HEK293 (cell line): Measurements from ENCODE around the gene POLR1H.
A peak's percentile ranks its signal among the peaks of the same experiment; 100 is the strongest.

Source experiments
- FEZF1 ChIP-seq: fragments of 450-650 bp; formaldehyde crosslinking; IDR thresholded peaks from 2 replicates; pipeline ENCODE4 v1.5.1; 2016; ENCODE audit warnings: missing biosample characterization, missing genetic modification characterization
- GLIS2 ChIP-seq: fragments of 450-650 bp; formaldehyde crosslinking; IDR thresholded peaks from 2 replicates; pipeline ENCODE4 v1.5.1; 2016; ENCODE audit warnings: missing biosample characterization, missing genetic modification characterization
- HOXD13 ChIP-seq: sonication (generic); formaldehyde crosslinking; IDR thresholded peaks from 2 replicates; pipeline ENCODE4 v1.8.0; 2022; ENCODE audit warnings: missing genetic modification reagents, borderline replicate concordance
- KLF1 ChIP-seq: fragments of 450-650 bp; formaldehyde crosslinking; IDR thresholded peaks from 2 replicates; pipeline ENCODE4 v1.5.1; 2016; ENCODE audit warnings: missing biosample characterization, missing genetic modification characterization
- SALL2 ChIP-seq: fragments of 450-650 bp; formaldehyde crosslinking; IDR thresholded peaks from 2 replicates; pipeline ENCODE4 v1.5.0; 2017; ENCODE audit warnings: missing biosample characterization, mild to moderate bottlenecking, missing genetic modification characterization, borderline replicate concordance
- SP7 ChIP-seq: fragments of 450-650 bp; formaldehyde crosslinking; IDR thresholded peaks from 2 replicates; pipeline ENCODE4 v1.5.1; 2016; ENCODE audit warnings: missing biosample characterization, missing genetic modification characterization
- WT1 ChIP-seq: fragments of 450-650 bp; formaldehyde crosslinking; IDR thresholded peaks from 2 replicates; pipeline ENCODE4 v1.5.1; 2016; ENCODE audit warnings: missing biosample characterization, missing genetic modification characterization
- ZIC2 ChIP-seq: fragments of 450-650 bp; formaldehyde crosslinking; IDR thresholded peaks from 2 replicates; pipeline ENCODE4 v1.5.1; 2016; ENCODE audit warnings: missing biosample characterization, missing genetic modification characterization
- ZNF174 ChIP-seq: fragments of 450-650 bp; formaldehyde crosslinking; IDR thresholded peaks from 2 replicates; pipeline ENCODE4 v1.5.0; 2017; ENCODE audit warnings: missing biosample characterization, mild to moderate bottlenecking, missing genetic modification characterization
- ZNF211 ChIP-seq: fragments of 450-650 bp; formaldehyde crosslinking; IDR thresholded peaks from 2 replicates; pipeline ENCODE4 v1.5.1; 2016; ENCODE audit warnings: low read depth, missing biosample characterization, missing genetic modification characterization
- ZNF24 ChIP-seq: fragments of 450-650 bp; formaldehyde crosslinking; IDR thresholded peaks from 2 replicates; pipeline ENCODE4 v1.5.1; 2016; ENCODE audit warnings: missing biosample characterization, missing genetic modification characterization
- ZNF311 ChIP-seq: fragments of 450-650 bp; formaldehyde crosslinking; IDR thresholded peaks from 2 replicates; pipeline ENCODE4 v1.5.1; 2017; ENCODE audit warnings: missing biosample characterization, missing genetic modification characterization, borderline replicate concordance
- ZNF324 ChIP-seq: fragments of 450-650 bp; formaldehyde crosslinking; IDR thresholded peaks from 2 replicates; pipeline ENCODE4 v1.5.1; 2016; ENCODE audit warnings: missing biosample characterization, missing genetic modification characterization
- ZNF335 ChIP-seq: fragments of 450-650 bp; formaldehyde crosslinking; conservative IDR thresholded peaks from 2 replicates; pipeline ENCODE4 v1.5.1; 2016; ENCODE audit warnings: missing biosample characterization, missing genetic modification characterization
- ZNF426 ChIP-seq: fragments of 450-650 bp; formaldehyde crosslinking; IDR thresholded peaks from 2 replicates; pipeline ENCODE4 v1.5.1; 2017; ENCODE audit warnings: missing biosample characterization, missing genetic modification characterization, mild to moderate bottlenecking, inconsistent platforms, moderate library complexity
- ZNF433 ChIP-seq: fragments of 450-650 bp; formaldehyde crosslinking; IDR thresholded peaks from 2 replicates; pipeline ENCODE4 v1.5.1; 2016; ENCODE audit warnings: missing biosample characterization, missing genetic modification characterization, low read depth
- ZNF596 ChIP-seq: fragments of 450-650 bp; IDR thresholded peaks from 2 replicates; pipeline ENCODE4 v1.5.0; 2018; ENCODE audit warnings: missing biosample characterization, mild to moderate bottlenecking, missing genetic modification characterization, moderate library complexity
- ZNF610 ChIP-seq: fragments of 450-650 bp; formaldehyde crosslinking; IDR thresholded peaks from 2 replicates; pipeline ENCODE4 v1.5.1; 2016; ENCODE audit warnings: missing biosample characterization, missing genetic modification characterization, borderline replicate concordance
- ZNF654 ChIP-seq: fragments of 450-650 bp; formaldehyde crosslinking; IDR thresholded peaks from 2 replicates; pipeline ENCODE4 v1.5.1; 2016; ENCODE audit warnings: low read depth, missing biosample characterization, missing genetic modification characterization
- ZSCAN30 ChIP-seq: fragments of 450-650 bp; IDR thresholded peaks from 2 replicates; pipeline ENCODE4 v1.5.1; 2018; ENCODE audit warnings: missing biosample characterization, mild to moderate bottlenecking, missing genetic modification characterization, moderate library complexity
- TF ChIP-seq, protein P1 (sequence below): fragments of 450-650 bp; formaldehyde crosslinking; IDR thresholded peaks from 2 replicates; pipeline ENCODE4 v1.5.1; 2016; ENCODE audit warnings: missing biosample characterization, missing genetic modification characterization
- TF ChIP-seq, protein P2 (sequence below): sonication (generic); formaldehyde crosslinking; IDR thresholded peaks from 2 replicates; pipeline ENCODE4 v1.8.1; 2022; ENCODE audit warnings: mild to moderate bottlenecking, moderate library complexity, missing genetic modification reagents
- TF ChIP-seq, protein P3 (sequence below): fragments of 450-650 bp; formaldehyde crosslinking; IDR thresholded peaks from 2 replicates; pipeline ENCODE4 v1.5.1; 2017; ENCODE audit warnings: missing biosample characterization, missing genetic modification characterization
- TF ChIP-seq, protein P4 (sequence below): fragments of 450-650 bp; formaldehyde crosslinking; IDR thresholded peaks from 2 replicates; pipeline ENCODE4 v1.5.1; 2016; ENCODE audit warnings: missing biosample characterization, missing genetic modification characterization
- TF ChIP-seq, protein P5 (sequence below): fragments of 450-650 bp; formaldehyde crosslinking; IDR thresholded peaks from 2 replicates; pipeline ENCODE4 v1.5.1; 2017; ENCODE audit warnings: missing biosample characterization, missing genetic modification characterization
- TF ChIP-seq, protein P6 (sequence below): fragments of 450-650 bp; formaldehyde crosslinking; IDR thresholded peaks from 2 replicates; pipeline ENCODE4 v1.5.1; 2017; ENCODE audit warnings: missing biosample characterization, missing genetic modification characterization

The POLR1H gene

DNA sequence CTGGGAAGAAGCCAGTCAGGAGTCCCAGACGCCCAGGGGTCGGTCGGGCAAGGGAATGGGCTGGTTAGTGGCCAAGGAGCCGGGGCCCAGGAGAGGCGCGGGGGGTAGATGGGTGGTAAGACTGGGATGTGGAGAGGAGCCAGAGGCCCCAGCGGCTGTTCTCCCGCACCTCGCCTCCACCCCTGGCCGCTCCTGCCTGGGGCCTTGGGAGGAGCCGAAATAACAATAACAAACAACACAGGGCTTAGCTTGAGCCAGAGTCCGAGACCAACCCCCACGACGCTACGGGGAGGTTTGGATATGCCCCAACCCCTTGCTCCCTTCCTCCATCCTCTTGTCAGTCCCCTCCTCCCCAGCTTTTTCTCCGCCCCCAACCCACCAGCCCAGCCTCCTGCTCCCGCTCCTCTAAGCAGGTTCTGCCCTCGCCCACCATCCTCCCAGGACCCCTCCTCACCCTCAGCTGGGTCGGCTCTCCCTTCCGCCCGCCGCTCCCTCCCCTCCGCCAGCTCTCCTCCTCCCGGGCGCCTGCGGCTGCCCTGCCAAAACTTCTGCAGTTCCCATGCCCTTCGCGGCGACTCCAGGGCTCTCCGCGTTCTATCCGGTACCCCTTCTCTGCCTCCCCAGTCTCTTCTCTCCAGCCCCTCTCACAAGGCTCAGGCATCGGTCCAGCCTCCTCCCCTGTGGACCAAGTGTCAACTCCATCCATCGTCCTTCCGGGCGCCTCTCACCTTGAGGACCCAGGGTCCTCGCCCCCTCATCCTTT is 13.4 kb downstream of the POLR1H start (continued):
- TF ChIP-seq ZNF174 (tag by site-specific recombination): no peak
- TF ChIP-seq, protein P1, sequence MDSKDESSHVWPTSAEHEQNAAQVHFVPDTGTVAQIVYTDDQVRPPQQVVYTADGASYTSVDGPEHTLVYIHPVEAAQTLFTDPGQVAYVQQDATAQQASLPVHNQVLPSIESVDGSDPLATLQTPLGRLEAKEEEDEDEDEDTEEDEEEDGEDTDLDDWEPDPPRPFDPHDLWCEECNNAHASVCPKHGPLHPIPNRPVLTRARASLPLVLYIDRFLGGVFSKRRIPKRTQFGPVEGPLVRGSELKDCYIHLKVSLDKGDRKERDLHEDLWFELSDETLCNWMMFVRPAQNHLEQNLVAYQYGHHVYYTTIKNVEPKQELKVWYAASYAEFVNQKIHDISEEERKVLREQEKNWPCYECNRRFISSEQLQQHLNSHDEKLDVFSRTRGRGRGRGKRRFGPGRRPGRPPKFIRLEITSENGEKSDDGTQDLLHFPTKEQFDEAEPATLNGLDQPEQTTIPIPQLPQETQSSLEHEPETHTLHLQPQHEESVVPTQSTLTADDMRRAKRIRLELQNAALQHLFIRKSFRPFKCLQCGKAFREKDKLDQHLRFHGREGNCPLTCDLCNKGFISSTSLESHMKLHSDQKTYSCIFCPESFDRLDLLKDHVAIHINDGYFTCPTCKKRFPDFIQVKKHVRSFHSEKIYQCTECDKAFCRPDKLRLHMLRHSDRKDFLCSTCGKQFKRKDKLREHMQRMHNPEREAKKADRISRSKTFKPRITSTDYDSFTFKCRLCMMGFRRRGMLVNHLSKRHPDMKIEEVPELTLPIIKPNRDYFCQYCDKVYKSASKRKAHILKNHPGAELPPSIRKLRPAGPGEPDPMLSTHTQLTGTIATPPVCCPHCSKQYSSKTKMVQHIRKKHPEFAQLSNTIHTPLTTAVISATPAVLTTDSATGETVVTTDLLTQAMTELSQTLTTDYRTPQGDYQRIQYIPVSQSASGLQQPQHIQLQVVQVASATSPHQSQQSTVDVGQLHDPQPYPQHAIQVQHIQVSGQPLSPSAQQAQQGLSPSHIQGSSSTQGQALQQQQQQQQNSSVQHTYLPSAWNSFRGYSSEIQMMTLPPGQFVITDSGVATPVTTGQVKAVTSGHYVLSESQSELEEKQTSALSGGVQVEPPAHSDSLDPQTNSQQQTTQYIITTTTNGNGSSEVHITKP (tag by site-specific recombination): peak; percentile 77
- no peak for TF ChIP-seq SP7
- TF ChIP-seq, protein P2, sequence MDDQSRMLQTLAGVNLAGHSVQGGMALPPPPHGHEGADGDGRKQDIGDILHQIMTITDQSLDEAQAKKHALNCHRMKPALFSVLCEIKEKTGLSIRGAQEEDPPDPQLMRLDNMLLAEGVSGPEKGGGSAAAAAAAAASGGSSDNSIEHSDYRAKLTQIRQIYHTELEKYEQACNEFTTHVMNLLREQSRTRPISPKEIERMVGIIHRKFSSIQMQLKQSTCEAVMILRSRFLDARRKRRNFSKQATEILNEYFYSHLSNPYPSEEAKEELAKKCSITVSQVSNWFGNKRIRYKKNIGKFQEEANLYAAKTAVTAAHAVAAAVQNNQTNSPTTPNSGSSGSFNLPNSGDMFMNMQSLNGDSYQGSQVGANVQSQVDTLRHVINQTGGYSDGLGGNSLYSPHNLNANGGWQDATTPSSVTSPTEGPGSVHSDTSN (CRISPR knock-in tag): no peak
- no peak for TF ChIP-seq ZNF311 (tag by site-specific recombination)
- no peak for TF ChIP-seq ZNF654 (tag by site-specific recombination)
- no peak; the same call in 1 of the 2 replicates for TF ChIP-seq ZIC2 (tag by site-specific recombination)
- no peak for TF ChIP-seq ZNF24 (tag by site-specific recombination)
- TF ChIP-seq ZNF426: no peak
- TF ChIP-seq ZNF211 (tag by site-specific recombination): no peak
- TF ChIP-seq, protein P3, sequence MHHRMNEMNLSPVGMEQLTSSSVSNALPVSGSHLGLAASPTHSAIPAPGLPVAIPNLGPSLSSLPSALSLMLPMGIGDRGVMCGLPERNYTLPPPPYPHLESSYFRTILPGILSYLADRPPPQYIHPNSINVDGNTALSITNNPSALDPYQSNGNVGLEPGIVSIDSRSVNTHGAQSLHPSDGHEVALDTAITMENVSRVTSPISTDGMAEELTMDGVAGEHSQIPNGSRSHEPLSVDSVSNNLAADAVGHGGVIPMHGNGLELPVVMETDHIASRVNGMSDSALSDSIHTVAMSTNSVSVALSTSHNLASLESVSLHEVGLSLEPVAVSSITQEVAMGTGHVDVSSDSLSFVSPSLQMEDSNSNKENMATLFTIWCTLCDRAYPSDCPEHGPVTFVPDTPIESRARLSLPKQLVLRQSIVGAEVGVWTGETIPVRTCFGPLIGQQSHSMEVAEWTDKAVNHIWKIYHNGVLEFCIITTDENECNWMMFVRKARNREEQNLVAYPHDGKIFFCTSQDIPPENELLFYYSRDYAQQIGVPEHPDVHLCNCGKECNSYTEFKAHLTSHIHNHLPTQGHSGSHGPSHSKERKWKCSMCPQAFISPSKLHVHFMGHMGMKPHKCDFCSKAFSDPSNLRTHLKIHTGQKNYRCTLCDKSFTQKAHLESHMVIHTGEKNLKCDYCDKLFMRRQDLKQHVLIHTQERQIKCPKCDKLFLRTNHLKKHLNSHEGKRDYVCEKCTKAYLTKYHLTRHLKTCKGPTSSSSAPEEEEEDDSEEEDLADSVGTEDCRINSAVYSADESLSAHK (tag by site-specific recombination): no peak
- TF ChIP-seq ZNF610 (tag by site-specific recombination): no peak; the same call in 1 of the 2 replicates
- TF ChIP-seq ZSCAN30 (tag by site-specific recombination): no peak
- no peak for TF ChIP-seq ZNF324
- TF ChIP-seq, protein P4, sequence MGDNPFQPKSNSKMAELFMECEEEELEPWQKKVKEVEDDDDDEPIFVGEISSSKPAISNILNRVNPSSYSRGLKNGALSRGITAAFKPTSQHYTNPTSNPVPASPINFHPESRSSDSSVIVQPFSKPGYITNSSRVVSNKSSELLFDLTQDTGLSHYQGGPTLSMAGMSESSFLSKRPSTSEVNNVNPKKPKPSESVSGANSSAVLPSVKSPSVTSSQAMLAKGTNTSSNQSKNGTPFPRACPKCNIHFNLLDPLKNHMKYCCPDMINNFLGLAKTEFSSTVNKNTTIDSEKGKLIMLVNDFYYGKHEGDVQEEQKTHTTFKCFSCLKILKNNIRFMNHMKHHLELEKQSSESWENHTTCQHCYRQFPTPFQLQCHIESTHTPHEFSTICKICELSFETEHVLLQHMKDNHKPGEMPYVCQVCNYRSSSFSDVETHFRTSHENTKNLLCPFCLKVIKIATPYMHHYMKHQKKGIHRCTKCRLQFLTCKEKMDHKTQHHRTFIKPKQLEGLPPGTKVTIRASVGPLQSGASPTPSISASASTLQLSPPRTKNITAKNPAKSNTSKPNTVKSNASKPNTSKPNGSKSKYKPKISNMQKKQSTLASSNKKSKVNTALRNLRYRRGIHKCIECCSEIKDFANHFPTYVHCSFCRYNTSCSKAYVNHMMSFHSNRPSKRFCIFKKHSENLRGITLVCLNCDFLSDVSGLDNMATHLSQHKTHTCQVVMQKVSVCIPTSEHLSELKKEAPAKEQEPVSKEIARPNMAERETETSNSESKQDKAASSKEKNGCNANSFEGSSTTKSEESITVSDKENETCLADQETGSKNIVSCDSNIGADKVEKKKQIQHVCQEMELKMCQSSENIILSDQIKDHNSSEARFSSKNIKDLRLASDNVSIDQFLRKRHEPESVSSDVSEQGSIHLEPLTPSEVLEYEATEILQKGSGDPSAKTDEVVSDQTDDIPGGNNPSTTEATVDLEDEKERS (tag by site-specific recombination): no peak
- TF ChIP-seq, protein P5, sequence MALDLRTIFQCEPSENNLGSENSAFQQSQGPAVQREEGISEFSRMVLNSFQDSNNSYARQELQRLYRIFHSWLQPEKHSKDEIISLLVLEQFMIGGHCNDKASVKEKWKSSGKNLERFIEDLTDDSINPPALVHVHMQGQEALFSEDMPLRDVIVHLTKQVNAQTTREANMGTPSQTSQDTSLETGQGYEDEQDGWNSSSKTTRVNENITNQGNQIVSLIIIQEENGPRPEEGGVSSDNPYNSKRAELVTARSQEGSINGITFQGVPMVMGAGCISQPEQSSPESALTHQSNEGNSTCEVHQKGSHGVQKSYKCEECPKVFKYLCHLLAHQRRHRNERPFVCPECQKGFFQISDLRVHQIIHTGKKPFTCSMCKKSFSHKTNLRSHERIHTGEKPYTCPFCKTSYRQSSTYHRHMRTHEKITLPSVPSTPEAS (tag by site-specific recombination): no peak
- no peak for TF ChIP-seq SALL2 (tag by site-specific recombination)
- TF ChIP-seq WT1 (tag by site-specific recombination): peak; percentile 44
- TF ChIP-seq FEZF1 (tag by site-specific recombination): no peak
- no peak for TF ChIP-seq GLIS2 (tag by site-specific recombination)
- TF ChIP-seq ZNF335: no peak
- no peak for TF ChIP-seq HOXD13
- TF ChIP-seq ZNF596: no peak
- peak; percentile 62 for TF ChIP-seq KLF1 (tag by site-specific recombination)
- TF ChIP-seq, protein P6, sequence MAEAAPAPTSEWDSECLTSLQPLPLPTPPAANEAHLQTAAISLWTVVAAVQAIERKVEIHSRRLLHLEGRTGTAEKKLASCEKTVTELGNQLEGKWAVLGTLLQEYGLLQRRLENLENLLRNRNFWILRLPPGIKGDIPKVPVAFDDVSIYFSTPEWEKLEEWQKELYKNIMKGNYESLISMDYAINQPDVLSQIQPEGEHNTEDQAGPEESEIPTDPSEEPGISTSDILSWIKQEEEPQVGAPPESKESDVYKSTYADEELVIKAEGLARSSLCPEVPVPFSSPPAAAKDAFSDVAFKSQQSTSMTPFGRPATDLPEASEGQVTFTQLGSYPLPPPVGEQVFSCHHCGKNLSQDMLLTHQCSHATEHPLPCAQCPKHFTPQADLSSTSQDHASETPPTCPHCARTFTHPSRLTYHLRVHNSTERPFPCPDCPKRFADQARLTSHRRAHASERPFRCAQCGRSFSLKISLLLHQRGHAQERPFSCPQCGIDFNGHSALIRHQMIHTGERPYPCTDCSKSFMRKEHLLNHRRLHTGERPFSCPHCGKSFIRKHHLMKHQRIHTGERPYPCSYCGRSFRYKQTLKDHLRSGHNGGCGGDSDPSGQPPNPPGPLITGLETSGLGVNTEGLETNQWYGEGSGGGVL (tag by site-specific recombination): peak; percentile 7; the same call in 1 of the 2 replicates
- no peak for TF ChIP-seq ZNF433 (tag by site-specific recombination)
